Putamen (tissue), 1 donor: ENCODE data around the gene RNASEH2A.
"Not testable (repeated sequence)": the region's sequence is repeated elsewhere in the genome, so short reads cannot be mapped to it uniquely, and the experiment has no call there.

Source experiments
- DNase-seq: peaks from one replicate; pipeline ENCODE4 v3.0.0-alpha.2; 2016; ENCODE audit warnings: low spot score

The RNASEH2A gene

DNA sequence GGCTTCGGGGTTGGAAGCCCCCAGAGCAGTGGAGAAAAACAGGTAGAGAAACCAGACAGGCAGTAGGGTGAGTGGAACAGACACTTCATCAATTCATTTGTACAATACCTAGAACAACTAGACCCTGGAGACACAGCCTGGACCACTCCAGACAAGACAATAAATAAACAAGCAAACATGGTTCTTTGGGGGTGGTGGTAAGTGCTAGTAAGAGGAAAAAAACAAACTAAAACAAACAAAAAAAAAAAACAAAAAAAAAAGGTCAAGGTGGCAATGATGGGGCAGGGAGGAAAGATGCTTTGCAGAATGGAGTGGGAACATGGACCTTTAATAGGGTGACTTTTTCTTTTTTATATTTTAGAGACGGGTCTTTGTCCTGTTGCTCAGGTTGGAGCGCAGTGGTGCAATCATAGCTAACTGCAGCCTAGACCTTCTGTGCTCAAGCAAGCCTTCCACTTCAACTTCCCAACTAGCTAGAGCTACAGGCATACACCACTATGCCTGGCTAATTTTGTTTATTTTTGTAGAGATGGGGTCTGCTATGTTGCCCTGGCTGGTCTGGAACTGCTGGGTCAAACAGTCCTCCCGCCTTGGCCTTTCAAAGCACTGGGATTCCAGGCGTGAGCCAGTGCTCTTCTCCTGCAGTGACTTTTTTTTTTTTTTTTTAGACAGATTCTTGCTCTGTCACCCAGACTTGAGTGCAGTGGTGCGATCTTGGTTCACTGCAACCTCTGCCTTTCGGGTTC is 12.0 kb upstream of the RNASEH2A start:
- no peak for DNase-seq

DNA sequence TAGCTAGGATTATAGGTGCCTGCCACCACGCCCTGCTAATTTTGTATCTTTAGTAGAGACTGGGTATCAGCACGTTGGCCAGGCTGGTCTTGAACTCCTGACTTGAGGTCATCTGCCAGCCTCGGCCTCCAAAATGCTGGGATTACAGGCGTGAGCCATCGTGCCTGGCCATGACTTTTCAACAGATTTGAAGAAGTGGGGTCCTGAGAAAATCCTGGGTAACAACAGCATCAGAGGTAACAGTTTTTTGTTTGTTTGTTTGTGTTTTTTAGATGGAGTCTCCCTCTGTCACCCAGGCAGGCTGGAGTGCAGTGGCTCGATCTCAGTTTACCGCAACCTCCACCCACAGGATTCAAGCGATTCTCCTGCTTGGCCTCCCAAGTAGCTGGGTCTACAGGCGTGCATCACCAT is 11.4 kb upstream of the RNASEH2A start:
- no peak for DNase-seq

DNA sequence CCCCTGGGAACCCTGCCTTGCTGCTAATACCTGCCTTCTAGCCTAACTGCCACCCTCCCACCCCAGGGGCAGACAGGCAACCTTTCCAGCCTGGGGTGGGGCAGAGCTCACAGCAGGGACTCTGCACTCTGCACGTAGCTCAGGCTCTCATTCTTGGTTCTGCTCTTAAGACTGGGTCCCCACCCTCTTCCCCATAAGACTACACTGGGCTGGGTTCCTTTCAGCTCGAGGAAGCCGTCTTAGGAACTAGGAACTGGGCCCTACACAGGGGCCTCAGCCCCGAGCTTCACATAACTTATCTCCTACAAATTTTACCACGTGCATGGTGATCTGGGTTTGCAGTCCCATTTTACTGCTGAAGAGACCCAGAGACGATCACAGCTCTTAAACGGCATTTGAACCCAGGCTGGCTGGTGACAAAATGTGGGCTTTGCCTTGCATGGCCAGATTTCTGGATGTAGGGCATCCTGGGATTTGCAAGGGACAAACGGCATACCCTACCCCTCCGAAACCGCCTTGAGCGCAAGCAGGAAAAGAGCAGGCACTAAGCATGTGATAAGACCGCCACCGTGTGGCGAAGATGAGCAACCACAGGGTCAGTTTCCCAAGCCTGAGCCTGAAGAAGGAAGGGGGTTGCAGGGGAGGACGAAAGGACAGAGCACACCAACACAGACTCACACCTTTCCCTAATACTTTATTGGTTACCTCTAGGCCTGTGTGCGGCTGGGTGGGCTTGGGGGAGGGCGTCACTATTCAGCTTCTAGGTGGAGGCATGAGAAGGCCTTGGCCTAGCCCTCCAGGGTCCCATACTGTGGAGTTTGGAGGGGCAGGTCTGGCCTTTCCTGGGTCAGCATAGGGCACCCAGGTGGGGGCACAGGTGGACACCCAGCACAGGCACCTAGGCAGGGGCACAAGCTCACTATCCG is 10.0 kb upstream of the RNASEH2A start:
- no peak for DNase-seq

DNA sequence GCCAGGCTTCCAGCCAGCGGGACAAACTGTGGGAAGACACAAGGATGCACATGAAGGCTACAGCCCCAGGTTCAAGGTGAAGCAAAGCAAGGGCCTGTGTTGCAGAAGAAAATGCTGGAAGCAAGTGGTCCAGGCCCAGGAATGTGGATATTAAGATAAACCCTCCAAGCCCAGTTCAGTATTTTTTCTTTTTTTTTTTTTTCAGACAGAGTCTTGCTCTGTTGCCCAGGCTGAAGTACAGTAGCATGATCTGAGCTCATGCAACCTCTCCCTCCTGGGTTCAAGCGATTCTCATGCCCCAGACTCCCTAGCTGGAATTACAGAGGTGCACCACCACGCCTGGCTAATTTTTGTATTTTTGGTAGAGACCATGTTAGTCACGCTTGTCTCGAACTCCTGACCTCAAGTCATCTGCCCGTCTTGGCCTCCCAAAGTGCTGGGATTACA is 9.2 kb upstream of the RNASEH2A start:
- DNase-seq = no peak

DNA sequence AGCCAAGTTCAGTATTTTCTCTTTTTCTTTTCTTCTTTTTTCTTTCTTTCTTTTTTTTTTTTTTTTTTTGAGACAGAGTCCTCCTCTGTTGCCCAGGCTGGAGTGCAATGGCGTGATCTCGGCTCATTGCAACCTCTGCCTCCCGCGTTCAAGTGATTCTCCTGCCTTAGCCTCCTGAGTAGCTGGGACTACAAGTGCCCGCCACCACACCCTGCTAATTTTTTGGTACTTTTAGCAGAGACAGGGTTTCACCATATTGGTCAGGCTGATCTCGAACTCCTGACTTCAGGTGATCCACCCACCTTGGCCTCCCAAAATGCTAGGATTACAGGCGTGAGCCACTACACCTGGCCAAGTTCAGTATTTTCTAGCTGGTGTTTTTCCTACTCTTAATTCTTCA is 8.8 kb upstream of the RNASEH2A start:
- not testable (repeated sequence) for DNase-seq

DNA sequence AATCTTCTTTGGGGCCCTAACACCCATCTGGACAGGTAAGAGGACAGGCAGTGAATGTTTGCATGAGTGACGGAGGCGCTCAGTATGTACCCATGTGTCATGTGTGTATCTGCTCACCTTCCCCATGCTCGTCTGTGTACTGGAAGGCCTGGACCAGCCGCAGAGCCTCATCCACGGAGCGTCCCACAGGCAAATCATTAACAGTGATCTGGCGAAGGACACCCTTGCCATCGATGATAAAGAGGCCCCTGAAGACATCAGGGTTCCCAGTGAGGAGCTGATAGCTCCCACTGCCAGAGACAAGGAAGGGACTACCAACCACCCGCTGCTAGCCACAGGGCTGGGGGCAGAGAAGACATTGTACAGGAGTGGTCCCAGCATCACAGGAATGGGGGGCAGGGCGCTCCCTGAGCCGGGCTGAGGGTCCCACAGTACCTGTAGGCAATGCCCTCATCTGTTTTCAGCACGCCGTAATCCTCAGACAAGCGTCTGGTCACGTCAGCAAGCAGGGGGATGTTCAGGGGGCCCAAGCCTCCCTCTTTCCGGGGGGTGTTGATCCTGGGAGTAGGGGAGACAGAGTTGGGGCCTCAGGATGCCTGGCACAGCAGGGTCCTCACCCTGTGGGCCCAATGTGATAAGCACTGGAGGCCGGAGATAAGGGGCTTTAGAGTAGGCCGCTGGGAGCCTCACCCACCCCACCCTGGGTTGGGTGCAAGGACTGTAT is 6.5 kb upstream of the RNASEH2A start:
- DNase-seq = no peak

DNA sequence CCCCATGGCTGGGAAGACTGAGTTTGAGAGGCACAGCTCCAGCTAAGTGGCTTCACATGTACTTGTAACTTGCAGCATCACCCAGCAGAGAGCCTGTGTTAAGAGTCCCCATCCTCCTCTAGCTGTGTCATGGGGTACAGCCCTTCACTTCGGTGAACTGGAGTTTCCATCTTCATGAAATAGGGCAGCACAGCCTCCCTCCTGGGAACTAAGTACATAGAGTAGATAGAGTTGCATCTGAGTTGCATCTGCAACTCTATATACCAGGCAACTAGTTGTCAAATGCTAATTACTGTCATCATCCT is 6.0 kb upstream of the RNASEH2A start:
- DNase-seq = no peak

DNA sequence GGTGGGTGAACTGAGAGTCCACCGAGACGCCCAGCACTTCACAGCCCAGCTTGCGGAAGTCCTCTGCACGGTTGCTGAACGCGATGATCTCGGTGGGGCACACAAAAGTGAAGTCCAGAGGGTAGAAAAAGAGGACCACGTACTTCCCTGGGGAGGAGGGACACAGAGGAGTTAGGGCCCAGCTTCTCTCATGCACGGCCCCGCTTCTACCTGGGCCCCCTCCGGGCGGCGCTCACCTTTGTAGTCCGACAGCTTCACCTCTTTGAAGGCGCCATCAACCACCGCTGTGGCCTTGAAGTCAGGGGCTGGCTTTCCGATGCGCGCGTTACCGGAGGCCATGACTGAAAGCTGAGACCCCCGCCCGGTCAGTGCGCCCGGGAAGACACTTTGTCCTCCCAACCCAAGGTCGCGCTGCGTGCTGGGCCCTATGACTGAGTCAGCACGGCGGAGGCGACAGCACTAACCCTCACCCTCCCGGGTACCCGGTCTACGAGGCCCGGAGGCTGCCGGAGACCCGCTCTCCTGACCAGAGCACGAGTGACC is 5.4 kb upstream of the RNASEH2A start:
- DNase-seq = no peak

DNA sequence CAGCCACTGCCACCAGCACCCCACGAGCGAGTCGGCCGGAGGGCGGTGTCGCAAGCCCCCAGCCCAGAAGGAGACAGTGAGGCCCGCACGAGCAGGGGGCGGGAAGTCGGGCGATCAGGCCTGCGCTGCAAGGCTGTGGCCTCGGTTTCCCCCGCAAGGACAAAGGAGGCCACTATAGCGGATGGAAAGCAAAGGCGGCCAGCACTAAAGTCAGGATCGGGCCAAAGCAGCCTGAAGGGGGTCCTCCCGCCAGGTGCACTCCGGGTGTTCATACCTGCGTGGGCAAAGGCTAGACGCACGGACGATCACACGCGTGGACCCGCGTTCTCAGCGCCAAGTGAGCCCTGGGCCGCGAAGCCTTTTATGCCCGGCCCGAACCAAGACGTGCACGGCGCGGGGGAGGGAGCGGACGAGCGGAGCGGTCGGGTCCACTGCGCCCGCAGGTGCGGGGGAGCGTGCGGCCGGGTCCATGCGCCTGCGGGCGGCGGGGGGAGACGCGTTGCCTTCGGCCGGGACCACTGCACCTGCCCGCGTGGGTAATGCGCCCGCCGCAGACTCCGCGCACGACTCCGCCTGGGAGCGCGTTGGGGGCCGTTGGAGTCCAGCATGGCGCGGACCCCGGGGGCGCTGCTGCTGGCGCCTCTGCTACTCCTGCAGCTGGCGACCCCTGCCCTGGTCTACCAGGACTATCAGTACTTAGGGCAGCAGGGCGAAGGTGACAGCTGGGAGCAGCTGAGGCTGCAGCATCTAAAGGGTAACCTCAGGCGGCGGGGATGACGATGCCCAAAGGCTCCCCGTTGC is 4.7 kb upstream of the RNASEH2A start, which contains the start of the genes PRDX2 and THSD8:
Gene PRDX2 (minus strand): TSS at position 335 of the 801 bp plus-strand sequence. CDS start 539 bp downstream, outside the sequence.
Gene THSD8 (plus strand): TSS at position 604 of the 801 bp plus-strand sequence. CDS start 3 bp downstream, at position 607.
- DNase-seq = no peak

DNA sequence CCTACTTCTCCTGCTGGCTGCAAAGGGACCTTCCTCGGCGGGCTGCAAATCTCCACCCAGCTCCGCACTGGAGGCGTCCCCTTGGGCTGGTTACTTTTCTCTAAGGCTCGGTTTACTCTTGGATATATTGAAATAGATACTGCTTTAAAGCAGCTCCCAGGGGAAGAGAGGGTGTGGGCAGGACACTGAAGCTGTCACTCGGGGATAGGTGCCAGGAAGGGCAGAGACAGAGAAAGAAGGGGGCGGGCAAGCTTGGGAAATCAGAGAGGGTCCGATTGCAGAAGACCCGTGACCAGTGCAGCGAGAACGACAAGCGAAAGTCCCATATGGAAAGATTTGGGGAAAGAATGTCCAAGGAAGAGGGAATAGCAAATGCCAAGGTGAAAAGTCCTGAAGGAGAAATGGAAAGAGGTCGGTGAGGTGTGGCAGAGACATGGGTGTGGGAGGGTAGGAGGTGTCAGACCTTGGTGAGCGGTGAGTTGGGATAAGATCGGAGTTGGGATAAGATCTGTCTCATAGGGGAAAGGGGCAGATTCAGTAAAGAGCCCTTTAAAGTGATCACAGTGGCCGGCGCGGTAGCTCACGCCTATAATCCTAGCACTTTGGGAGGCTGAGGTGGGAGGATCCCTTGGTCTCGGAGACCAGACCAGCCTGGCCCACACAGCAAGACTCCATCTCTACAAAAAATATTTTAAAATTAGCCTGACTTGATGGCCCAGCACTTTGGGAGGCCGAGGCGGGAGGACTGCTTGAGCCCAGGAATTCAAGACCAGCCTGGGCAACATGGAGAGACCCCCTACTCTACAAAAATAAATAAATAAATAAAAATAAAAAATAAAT is 3.9 kb upstream of the RNASEH2A start:
- no peak for DNase-seq

DNA sequence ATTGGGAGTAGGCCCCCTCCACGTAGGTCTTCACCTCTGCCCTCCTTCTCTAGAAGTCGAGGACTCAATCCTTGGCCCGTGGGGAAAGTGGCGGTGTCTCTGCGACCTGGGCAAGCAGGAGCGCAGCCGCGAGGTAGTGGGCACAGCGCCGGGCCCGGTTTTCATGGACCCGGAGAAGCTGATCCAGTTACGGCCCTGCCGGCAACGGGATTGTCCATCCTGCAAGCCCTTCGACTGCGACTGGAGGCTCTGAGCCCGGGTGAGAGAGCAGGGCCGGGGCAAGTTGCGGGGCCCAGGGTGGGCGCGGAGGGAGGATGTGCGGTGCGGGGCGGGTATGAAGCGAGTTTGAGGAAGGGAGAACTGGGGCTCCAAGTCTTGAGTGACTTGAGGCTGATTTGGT is 2.3 kb upstream of the RNASEH2A start:
- DNase-seq = no peak

DNA sequence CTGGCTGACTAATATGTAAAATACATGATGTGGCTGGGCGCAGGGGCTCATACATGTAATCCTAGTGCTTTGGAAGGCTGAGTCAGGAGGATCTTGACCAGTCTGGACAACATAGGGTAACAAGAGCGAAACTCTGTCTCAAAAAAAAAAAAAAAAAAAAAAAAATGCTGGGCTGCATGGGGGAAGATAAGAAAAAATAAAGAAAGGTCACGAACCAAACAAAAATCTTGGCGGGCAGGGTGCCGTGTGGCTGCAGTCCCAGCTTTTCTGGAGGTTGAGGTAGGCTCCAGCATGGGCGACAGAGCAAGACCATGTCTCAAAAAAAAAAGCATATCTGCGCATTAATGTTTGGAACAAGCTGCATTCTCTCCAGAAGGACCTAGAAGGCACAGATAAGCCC is 8.7 kb downstream of the RNASEH2A start:
- no peak for DNase-seq

DNA sequence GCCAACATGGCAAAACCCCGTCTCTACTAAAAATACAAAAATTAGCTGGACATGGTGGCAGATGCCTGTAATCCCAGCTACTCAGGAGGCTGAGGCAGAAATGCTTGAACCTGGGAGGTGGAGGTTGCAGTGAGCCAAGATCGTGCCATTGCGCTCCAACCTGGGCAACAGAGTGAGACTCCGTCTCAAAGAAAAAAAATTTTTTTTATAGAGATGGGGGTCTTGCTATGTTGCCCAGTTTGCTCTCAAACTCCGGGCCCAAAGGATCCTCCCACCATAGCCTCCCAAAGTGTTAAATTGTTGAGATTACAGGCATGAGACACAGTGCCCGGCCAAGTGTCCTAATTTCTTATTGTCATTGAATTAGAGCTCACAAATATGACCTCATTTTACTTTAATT is 10.8 kb downstream of the RNASEH2A start:
- DNase-seq = not testable (repeated sequence)

DNA sequence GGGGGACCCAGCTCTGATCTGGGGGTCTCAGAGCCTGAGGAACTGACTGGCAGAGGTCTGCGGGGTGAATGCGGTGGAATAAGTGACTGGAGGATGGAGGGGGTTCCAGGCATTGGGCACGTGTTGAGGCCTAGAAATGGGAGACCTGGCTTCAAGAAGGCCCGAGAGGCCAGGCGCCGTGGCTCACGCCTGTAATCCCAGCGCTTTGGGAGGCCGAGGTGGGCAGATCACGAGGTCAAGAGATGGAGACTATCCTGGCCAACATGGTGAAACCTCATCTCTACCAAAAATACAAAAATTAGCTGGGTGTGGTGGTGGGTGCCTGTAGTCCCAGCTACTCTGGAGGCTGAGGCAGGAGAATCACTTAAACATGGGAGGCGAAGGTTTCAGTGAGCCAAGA is 11.4 kb downstream of the RNASEH2A start:
- DNase-seq = not testable (repeated sequence)

DNA sequence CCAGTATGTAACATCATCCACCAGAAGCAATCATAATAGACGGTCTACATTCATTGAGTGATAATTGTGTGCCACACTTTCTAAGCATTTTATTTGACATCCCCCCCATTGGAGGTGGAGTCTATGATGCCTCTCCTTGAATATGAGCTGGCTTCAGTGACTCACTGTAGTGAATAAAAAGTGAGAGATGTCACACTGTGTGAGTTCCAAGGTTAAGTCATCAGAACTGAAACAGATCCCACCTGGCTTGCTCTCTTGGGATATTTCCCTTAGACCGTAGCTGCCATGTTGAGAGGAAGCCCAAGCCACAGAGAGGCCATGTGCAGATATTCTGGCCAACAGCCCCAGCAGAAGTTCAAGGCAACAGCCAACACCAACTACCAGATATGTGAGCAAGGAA is 15.4 kb downstream of the RNASEH2A start:
- DNase-seq = no peak

DNA sequence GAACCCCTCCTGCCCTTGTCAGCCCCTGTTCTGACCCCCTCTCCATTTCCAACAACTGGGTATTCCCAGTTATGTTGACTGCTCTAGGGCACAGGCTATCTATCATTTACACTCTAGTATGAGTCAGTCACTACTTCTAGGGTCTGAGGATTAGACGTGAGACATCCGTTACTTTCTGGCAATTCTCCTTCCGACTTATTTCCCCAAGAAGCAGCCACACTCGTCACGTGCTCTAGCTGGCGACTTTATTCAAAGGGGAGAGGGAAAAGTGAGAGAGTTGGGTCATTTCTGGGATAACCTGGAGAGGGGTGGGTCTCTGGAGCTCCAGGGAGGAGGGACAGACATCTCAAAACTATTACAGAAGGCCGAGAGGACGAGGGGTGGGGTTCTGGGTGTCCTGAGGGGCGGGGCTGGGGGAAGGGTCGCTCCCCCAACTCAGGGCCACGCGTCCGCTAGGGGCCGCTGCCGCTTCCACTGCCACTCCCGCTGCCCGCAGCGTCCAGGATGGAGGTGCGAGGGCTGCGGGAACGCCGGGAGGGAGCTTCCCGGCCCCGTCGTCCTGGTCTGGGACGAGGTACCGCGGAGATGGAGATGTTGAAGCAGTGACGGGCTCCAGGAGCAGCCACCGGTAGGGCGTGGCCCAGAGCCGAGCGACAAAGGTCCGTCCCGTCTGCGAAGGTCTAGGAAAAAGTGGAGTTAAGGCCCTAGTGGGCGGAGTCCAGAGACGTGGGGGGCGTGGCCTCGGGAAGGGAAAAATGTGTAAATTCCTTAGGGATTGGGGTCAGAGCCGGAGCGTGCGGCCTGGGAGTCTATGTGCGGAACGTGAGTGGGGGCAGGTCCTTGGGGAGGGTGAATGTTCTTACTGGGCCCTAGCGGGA is 19.1 kb downstream of the RNASEH2A start:
- DNase-seq = no peak

DNA sequence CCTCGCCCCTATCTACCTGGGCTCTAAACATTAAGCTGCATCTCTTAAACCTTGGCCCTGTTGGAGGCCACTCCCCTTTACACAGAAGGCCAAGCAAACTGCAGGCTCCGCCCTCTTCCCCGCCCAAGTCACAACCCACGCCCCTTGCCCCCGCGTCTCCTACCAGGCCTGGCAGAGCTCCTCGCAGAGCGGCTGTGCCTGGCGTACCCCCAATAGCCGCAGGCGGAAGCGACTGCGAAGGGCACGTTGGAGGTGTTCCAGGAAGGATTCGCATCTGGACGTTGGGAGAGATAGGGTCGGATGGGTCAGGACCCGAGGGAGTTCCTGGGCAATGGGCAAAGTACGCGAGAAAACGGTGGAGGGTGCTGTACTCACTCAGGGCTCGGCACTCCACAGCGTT is 22.1 kb downstream of the RNASEH2A start:
- DNase-seq = no peak

DNA sequence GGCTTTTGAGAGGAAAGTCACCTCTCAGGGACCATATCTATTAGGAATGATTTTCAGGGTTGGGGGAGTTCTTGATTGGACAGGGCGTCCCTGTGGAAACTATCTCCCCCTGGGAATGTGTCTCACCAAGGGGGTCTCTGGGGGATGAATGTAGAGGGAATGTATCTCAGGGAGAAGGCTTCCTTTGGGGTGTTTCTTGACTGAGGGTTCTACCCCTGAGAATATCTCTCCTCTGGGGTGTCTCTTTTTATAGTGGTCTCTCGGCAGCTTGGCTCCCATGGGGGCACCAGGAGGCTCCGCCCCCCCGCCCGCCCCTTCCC is 27.0 kb downstream of the RNASEH2A start:
- DNase-seq = no peak

DNA sequence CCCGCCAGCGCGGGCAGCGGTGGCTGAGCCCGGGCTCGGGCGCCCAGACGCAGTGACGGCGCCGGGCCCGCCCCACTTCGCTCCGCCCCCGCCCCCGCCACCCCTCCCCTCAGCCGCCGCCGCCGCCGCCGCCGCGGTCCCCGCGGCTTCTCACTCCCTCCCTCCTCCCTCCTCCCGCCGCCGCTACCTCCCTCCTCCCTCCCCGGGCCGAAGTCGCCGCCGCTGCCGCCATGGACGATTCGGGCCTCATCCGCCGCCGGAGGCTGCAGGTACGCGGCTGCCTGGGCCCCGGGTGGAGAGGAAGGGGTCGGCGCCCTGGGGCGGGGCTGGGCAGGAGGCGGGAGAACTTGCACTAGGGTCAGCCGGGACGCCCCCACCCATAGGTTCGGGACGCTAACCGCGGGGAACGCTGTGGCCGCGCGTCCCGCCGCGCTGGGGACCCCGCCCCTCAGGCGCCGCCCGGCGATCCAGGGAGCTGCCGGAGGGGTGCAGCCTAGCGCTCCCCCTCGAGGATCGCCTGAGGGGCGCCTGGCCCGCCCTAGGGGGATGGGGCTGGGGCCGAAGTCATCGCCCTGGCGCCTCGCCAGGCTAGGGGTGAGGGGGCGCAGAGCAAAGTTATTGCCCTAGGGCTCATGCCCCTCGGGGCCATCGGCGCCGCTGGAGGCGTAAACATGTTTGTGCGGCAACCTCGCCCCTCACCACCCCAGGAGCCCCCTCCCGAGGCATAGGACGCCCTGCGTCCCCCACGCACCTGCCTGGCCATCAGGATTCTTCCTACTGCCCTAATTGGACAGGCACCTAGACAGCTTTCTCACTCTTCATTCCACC is 27.6 kb downstream of the RNASEH2A start:
- DNase-seq = no peak
